Inflammatory macrophage treated with lipopolysaccharide for 4 hours (primary cell): Measurements from ENCODE around the gene ITGA11.

ENCODE experiments used
- DNase-seq: peaks from one replicate; pipeline ENCODE4 v3.0.0-alpha.2; 2020

Gene ITGA11, protein sequence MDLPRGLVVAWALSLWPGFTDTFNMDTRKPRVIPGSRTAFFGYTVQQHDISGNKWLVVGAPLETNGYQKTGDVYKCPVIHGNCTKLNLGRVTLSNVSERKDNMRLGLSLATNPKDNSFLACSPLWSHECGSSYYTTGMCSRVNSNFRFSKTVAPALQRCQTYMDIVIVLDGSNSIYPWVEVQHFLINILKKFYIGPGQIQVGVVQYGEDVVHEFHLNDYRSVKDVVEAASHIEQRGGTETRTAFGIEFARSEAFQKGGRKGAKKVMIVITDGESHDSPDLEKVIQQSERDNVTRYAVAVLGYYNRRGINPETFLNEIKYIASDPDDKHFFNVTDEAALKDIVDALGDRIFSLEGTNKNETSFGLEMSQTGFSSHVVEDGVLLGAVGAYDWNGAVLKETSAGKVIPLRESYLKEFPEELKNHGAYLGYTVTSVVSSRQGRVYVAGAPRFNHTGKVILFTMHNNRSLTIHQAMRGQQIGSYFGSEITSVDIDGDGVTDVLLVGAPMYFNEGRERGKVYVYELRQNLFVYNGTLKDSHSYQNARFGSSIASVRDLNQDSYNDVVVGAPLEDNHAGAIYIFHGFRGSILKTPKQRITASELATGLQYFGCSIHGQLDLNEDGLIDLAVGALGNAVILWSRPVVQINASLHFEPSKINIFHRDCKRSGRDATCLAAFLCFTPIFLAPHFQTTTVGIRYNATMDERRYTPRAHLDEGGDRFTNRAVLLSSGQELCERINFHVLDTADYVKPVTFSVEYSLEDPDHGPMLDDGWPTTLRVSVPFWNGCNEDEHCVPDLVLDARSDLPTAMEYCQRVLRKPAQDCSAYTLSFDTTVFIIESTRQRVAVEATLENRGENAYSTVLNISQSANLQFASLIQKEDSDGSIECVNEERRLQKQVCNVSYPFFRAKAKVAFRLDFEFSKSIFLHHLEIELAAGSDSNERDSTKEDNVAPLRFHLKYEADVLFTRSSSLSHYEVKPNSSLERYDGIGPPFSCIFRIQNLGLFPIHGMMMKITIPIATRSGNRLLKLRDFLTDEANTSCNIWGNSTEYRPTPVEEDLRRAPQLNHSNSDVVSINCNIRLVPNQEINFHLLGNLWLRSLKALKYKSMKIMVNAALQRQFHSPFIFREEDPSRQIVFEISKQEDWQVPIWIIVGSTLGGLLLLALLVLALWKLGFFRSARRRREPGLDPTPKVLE

DNA sequence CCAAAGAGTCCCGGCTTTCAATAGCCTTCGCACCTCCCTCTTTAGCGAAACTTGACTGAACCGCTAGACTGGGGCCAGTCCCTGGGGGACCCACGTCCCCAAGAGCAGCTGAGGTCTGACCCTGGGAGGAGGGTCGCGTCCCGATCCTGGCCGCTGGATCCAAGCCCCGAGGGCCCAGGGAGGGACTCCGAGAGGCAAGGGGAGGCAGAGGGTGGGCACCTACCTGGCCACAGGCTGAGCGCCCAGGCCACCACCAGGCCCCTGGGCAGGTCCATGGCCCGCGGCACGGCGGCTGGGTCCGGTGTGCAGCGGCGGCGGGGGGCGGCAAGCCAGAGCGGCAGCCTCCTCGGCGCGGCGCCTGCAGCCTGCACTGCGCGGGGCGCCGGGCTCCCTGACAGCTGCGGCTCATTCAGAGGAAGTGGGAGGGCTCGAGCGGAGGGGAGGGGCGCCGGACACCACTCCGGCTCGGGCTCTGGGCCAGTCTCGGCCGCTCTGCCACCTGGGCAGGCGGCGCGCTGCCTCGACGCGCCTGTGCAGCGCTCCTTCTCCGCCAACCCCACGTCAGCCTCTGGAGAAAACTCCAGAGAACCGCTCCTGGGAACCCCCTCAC, at the start of gene ITGA11:
Gene ITGA11, minus strand, starts transcription at position 372 of the 610 bp plus-strand sequence. Its CDS starts 97 bp downstream, at position 275.
- no peak for DNase-seq

DNA sequence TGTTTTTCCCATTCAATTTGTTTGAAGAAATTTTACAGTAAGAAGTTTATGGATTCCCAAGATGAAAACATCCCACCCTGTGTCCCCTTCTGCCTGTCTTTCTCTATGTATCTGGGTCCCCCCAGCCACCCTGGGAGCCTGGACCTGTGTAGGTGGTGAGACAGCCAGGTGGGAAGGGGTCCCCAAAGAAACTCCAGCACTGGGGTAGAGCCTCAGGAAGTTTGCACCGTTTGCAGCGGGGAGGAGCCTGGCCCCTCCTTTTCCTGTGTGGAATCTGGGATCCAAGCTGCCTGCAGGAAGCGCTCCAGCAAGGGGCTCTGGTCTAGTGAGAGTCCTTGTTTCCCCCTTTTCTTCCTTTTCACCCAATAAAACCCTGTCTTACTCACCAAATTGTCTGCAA, 49.4 kb upstream of the ITGA11 start:
- DNase-seq: no peak

DNA sequence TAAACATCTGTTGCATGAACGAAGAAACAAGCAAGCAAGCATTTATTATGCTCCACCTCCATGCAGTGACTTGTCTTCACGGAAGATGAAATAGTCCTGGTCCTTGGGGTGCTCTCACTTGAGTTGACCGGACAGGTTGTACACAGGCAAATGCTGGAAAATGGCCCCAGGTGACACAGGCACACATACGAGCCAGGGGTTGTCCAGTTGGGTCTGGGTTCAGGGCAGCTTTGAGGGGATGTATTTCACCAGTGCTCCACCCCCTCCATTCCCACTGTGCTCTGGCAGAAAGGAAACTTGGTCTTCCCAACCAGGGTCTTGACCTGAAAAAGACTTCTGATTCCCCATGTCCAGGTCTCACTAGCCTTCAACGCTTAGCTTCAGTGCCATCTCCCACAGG, 48.3 kb upstream of the ITGA11 start:
- no peak for DNase-seq

DNA sequence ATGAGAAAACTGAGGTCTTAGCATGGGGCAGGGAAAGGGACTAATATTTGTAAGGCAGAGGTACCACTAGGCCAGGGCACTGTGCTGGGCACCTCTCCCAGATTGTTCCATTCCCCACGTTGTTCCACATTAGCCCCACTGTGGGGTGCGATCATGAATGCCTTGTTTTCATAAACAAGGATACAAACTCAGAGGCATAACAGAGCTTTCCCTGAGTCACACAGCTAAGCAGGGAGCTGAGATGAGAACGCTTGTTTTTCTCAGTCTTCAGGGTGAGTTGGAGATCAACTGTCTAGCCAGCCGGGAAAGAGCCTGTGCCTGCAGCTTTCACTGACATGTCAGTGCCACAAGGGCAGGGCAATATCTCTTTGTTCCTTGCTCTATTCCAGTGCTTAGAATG, 47.9 kb upstream of the ITGA11 start:
- no peak for DNase-seq

DNA sequence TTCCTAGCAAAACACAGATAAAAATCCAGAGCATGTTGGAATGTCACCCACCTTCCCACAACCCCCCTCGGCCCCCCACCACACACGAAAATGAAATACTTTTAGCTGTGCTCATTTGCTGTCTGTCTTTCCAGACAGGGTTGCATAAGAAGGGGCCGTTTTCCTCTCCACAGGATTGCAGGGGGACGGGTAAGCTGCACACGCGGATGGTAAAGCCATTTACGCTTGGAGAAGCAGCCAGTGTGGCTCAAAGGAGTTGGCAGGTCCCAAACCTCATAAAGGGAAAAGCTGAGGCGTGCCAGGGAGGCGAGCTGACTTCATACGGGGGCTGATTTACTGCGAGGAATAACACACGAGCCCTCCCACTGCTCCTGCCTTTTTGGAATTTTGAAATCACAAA, 47.4 kb upstream of the ITGA11 start:
- DNase-seq: no peak

DNA sequence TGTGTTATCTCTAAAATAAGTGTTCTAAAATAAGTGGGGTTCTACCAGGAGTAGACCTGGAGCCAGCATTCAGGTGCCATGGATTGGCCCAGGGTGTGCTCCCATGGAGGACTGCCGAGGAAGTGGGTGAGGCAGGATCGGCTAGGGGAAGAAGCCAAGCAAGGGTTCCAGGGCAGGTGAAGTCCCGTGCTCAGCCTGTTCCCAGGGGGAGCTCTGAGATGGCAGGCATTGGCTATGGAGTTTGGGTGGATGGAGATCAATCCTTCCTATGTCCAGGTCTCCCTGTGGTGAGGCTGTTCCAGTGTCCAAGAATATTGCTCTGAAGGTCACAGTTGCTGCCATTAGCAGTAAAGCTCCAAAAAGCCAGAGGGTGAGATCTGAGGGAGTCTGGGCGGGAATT, 46.9 kb upstream of the ITGA11 start:
- no peak for DNase-seq

DNA sequence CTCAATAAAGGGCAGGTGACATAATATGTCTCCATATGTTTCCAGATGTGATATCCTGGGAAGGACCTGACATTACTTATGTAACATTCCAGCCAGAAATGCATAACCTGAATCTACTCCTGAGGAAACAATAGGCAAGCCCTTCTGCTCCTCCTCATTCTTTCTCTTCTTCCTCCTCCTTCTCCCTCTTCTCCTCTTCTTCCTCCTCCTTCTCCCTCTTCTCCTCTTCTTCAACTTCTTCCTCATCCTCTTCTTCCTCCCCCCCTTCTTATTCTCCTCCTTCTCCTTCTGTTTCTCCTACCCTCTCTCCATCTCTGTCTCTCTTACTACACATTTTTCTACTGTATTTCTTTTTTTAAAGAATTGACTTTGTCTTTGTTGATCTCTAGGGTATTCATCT, 43.5 kb upstream of the ITGA11 start:
- DNase-seq: no peak

DNA sequence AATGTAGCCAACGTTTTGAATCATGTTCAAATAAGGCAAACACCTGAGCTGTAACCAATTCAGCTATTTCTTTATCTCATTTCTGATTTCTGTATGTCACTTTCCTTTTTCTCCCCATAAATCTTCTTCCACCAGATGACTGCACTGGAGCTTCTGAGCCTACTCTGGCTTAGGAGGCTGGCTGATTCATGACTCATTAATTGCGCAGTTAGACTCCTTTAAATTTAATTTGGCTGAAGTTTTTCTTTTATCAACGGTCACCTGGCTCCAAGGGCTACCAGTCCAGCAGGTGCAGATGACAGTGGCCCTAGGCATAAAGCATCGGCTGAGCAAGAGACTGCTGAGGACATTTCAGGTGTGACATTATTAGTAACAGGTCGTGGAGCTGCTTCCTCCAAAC, 39.6 kb upstream of the ITGA11 start:
- no peak for DNase-seq

DNA sequence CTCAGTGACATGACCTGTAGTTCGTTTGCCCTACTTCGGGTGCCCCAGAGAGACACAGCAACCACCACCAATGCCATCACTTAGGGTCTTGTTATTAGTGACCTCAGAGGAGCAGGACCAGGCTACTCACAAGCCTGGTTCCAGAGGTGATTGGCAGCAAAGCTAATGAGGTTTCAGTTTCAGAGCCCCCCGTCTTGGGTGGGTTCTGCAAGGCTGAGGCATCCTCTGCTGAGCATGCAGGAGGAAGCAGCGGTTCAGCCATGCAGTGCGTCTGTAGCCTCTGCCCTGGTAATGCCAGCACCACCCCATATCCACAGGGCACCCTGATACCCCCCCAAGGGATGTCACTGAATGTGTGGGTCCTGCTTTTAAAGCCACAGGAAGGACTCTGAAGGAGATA, 39.0 kb upstream of the ITGA11 start:
- DNase-seq: no peak

DNA sequence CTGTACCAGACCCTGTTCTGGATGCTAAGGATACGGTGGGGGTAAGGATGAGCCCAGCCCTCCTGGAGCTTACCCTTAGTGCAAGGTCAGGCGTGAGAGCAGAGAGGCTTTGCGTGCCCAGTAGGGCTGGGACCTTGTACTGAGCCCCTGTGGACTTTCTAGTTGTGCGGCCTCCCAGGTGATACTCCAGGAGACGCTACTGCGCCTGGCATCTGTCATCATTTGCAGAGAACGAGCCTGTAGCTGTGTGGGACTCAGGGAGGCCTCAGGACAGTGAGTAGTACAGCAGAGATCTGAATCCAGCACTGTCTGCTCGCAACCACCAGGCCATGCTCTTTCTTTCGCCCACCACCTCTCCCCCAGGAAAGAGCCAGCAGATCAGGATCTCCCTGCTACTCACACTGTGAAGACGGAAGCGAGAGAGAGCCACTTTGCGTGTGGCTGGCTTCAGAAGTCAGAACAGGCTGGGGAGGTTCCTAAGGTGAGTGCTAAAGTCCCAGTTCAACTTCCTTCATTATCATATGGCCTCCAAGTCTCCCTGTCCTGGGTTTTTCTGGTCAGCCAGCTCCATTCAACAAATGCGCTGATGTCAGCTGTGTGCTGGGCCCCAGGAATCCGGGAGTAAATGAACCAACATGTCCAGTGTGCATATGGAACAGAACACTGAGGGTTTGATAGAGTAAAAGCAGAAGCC, 38.2 kb upstream of the ITGA11 start:
- DNase-seq: no peak

DNA sequence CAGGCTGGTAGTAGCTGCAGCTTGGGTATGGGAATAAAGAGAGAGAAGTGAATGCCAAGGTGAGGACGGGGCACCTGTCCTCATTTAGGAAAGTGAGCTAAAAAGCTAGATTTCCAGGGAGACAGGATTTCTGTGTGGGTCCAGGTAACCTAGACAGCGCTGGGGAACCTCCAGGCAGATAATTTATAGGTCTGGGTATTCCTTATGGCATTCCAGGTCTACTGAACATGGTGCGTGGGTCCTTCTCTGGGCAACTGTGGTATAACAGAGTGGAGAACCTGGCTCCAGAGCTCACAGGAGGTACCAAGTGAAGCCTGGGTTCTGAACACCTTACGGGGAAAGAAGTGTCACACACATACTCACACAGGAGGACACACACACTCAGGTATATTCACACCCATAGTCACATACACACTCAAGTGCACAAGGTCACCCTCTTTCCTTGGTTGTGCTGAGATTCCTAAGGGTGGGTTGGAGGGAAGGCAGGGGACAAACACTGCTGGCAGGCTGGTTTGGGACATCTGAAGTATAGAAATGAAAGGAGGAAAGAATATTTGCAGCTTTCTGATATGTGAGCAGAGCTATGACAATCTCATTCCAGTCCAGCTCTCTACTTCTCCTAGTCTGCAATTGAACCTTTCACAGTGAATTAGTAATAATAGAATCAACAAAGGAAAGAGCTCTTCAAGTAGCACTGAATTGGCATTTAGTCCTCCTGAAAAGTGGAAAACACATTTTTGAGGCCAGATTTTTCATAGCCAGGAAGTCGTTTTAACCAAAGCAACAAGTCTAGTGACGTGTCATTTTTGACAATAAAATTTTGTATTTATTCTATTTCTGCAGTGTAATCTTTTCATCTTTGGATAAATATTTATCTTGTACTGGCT, 37.4 kb upstream of the ITGA11 start:
- no peak for DNase-seq

DNA sequence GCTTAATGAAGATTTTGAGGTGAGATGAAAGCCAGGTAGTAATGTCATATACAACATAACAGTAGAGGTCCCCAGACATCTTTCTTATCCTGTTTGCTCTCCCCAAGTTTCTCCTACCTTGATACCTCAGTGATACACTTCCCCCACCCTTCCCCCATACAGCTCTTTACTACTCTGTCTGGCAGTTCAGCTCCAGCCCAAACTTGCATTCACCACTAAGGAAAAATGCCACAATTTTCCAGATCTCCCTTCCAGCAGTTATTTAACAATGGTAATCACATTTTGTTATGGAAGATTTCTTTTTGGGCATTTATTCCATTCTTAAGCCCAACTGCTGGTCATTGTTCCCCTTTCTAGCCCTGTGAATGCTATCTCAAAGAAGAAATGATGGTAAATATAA, 34.9 kb upstream of the ITGA11 start:
- DNase-seq: no peak

DNA sequence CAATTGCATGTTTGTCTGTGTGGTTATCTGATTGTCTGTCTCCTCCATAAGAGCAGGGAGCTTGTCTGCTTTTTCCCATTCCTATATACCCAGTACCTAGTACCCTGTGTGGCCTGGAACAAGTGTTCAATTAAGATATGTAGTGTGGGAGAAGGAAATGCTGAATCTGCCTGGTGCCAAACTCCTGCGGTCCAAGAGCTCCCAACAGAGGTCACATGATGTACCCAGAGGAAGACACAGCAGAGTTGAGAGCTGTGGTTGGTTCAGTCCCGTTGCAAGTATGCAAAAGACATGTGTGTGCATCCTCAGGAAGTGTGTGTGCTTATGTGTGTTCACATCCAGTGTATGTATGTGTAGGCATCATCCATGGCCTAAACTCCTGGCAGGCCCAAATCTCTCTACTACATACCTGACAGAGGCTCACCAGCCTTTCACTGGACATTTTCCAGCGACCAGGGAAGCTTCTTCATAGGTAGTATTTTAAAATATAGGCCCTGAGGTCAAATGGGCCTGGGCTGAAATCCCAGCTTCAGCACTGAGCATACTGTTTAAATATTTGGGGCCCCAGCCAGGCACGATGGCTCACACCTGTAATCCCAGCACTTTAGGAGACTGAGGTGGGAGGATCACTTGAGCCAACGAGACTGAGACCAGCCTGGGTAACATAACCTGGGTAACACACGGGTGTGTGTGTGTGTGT, 34.0 kb upstream of the ITGA11 start:
- no peak for DNase-seq

DNA sequence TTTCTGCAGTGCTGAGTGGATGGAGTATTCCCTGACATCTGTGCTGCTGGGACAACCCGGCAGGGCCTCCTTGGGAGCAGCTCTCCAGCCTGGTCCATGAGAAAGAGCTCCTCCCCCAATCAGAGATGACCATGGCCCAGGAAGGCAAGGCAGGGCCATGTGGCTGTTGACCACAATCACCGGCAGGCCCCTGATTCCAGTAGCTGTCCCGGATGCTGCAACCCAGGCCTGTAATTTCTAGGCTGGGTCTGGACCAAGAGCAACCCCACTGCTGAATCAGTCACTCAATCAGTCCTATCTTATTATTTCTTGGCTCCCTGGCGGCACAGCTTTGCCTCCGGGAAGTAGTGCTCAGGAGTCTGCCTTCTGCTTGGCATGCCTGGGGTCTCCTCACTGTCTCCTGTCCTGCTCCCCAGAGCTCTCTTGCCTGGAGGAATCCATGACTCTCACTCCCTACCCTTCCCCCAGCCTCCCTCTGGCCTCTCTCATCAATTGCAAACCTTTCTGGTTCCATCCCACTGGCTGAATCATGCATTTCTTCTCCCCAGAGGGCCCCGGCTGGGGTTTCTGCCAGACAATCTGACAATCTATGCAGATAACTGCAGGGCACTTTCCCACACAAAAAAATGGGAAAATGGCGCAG, 32.6 kb upstream of the ITGA11 start:
- no peak for DNase-seq

DNA sequence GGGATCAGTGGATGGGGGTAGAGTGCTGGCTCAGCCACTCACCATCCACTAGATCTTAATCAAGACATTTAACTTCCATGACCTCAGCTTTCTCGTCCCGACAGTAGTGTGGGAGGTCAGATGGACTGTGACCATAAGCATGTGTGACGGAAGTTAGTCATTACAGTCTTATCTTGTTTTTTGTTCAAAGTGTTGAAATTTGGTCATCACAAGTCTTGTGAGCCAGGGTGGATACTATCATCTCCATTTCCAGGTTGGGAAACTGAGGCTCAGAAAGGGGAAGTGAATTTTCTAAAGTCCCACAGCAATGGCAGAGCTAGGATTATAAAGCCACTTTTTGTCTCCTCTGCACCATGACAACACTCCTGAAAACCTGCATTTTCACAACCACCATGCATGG, 32.0 kb upstream of the ITGA11 start:
- no peak for DNase-seq

DNA sequence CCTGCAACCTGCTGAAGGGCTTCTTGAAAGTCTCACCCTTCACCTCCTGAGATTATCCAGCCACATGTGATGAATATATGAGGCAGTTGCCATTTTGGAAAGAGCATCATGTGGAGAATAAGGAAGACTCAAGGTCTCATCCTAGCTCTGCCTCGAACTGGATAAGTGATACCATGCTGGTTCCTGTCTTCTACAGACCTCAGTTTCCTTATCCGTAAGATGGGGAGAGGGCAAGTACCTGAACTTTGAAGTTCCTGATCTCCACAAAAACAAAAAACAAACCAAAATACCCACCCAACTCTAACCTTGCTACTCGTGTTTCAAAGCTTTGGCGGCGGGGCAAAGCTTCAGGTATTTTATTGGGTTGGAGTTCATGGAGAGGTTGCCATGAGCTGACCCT, 31.5 kb upstream of the ITGA11 start:
- DNase-seq: no peak

DNA sequence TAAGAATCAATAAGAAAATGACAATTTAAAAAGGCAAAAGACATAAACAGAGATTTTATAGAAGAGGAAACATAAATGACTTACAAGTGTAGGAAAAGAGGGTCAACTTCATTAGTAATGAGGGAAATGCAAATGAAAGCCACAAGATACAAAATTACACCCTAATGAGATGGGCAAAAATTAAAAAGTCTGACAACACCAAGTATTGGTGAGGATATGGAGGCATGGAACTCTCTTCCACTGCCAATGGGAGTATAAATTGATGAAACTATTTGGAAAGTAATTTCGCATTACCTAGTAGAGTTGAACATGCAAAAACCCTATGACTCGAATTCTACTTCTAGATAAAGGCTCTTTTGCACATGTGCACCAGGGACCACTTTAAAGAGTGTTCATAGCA, 28.2 kb upstream of the ITGA11 start:
- DNase-seq: no peak

DNA sequence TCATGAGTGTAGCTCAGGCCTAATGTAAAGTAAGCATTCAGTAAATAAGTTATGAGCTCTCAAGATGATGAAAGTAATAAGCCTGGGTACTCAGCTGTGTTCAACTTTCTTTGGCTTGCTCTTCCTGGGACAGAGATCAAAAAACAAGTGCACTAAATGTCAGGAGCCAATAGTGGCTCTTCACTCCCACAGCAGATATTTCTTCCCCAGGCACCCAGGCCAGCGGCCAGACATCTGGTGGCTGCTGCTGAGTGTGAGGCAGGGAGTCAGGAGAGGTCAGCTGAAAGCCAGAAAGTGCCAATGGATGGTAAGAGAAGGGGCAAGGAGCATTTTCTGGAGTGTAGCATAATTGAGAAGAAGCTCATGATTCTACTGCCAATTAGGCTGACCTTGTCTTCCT, 18.2 kb upstream of the ITGA11 start:
- DNase-seq: no peak

DNA sequence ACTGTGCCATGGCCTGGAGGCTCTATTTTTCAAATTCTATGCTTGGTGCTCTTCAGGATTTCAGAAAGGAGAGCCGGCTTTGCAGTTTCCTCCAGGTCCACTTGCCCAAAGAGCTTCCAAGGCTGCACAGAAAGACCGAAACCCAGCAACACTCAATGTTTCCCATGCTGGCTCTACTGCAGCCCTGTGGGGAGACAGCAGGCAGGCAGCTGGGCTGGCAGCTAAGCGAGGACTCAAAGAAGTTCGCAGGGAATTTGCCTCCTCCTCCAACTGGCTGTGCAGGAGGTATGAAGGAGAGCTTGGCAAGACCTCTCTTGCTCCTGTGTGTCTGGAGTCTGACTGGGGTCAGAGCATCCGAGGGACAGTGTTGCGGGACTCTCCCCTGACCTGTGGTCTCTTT, 17.4 kb upstream of the ITGA11 start:
- DNase-seq: no peak
